Measurements from ENCODE around the gene DDIT4.
"Not testable (repeated sequence)": the region's sequence is repeated elsewhere in the genome, so short reads cannot be mapped to it uniquely, and the experiment has no call there.

Gene DDIT4

DNA sequence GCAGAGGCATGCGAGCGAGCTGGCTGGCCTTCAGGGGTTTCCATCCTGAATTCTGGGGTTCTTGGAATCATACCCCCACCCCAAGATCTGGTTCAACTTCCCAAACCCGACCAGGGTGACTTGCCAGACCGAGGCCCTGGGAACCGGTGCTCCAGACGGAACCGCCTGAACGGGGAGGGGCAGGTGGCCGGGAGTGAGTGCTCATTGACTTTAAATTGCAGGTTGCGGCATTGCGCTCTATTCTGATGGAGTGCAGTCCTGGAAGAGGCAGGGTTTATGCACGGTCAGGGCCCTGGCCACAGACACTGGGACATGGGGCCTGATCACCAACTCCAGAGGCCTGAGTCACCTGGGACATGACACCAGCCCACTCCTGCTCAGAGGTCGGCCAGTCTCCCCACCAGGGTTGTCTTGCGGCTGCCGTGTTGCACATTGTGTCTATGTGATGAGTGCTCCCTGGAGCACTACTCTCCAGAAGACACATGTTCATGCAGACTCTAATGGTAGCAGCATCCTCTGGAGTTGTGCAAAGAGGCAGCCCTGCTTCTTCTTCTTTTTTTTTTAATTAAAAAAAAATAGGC, 5.8 kb upstream of the DDIT4 start:
- DNase-seq = no peak

DNA sequence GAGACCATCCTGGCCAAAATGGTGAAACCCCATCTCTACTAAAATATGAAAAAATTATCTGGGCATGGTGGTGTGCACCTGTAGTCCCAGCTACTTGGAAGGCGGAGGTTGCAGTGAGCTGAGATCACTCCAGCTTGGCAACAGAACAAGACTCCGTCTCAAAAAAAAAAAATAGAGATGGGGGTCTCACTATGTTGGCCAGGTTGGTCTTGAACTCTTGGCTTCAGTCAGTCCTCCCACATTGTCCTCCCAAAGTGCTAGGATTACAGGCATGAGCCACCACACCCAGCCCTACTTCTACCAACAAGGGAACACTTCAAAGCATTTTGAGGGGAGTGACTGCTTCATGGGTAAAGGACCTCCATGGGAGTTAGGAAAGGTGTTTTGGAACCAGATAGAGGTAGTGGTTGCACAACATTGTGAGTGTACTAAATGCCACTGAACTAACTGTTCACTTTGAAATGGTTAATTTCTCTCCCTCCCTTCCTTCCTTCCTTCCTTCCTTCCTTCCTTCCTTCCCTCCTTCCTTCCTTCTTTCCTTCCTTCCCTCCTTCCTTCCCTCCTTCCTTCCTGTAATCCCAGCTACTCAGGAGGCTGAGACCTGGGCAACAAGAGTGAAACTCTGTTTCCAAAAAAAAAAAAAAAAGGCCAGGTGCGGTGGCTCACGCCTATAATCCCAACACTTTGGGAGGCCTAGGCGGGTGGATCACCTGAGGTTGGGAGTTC, 5.1 kb upstream of the DDIT4 start:
- not testable (repeated sequence) for DNase-seq

DNA sequence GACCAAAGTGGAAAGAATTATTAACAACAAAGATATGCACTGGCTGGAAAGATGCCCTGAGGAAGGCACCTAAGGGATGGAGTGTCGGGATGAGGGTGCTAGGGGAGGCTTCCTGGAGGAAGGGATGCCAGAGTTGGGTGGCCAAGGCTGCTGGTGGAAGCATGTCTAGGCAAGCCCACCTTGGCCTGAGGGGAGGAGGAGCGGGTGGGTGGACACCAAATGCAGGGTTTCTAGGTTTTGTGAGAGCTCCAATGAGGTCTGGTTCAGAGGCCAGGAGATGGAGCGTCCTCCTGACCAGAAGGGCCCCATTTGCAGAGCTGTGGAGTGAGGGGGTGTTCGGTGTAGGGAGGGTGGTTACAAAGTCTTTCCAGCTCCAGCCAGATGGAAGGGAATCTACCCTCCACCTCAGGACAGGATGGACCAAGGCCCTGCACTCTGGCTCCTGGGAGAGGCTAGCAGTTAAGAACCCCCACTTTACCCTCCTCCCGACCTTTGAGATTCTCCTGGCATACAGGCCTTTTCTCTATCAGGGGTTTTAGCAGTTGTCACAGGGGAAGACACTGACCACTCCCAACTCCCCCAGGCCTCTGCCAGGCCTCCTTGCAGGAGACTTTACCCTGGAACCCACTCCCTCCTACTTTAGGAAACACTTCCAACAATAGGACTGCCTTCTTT, 3.0 kb upstream of the DDIT4 start:
- no peak for DNase-seq

DNA sequence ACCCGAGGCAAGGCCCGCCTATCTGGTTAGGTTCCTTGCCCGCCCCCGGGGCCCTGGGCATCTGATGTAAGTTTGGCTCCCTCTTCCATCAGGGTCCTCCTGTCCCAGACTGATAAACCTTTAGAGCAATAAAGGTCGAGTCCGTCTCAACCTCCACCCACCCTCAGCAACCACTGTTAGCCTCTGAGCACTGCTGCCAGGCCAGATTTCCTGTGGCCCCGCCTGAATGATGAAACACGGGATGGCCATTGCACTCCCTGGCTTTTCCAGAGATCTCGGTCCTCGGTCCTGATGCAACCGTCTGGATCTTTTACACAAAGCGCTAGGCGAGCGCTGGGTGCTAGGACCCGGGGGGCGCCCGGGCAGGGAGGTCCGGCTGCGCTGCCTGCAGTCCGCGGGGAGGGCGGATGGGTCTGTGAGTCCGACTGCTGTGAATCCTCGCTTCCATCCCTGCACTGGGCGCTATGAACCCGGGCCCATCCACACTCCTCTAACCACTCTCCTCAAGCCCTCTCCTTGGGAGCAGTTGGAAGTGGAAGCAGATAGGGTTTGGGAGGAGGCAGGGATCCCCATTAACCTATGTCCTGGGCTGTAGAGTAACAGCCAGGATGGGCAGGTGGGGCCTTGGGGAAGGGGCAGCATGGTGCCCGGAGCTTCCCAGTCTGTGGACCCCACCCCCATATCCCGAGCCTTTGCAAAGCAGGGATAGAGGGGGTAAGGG, 875 bp upstream of the DDIT4 start:
- DNase-seq = peak; percentile 39

DNA sequence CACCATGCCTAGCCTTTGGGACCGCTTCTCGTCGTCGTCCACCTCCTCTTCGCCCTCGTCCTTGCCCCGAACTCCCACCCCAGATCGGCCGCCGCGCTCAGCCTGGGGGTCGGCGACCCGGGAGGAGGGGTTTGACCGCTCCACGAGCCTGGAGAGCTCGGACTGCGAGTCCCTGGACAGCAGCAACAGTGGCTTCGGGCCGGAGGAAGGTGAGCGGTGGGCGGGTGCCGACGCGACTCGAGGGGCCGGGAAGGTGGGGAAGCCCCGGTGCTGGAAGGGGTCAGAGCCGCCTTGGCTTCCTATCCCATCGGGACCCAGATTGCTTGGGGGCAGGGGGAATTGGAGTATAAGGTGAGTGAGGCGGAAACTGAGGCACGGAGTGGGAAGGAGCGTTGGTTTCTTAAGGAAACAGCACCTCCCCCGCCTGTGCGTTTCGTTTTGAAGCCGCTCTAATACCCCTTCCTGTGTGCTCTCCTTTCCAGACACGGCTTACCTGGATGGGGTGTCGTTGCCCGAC, 547 bp downstream of the DDIT4 start:
- DNase-seq = no peak

DNA sequence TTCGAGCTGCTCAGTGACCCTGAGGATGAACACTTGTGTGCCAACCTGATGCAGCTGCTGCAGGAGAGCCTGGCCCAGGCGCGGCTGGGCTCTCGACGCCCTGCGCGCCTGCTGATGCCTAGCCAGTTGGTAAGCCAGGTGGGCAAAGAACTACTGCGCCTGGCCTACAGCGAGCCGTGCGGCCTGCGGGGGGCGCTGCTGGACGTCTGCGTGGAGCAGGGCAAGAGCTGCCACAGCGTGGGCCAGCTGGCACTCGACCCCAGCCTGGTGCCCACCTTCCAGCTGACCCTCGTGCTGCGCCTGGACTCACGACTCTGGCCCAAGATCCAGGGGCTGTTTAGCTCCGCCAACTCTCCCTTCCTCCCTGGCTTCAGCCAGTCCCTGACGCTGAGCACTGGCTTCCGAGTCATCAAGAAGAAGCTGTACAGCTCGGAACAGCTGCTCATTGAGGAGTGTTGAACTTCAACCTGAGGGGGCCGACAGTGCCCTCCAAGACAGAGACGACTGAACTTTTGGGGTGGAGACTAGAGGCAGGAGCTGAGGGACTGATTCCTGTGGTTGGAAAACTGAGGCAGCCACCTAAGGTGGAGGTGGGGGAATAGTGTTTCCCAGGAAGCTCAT, 1.1 kb downstream of the DDIT4 start:
- peak; percentile 21 for DNase-seq

DNA sequence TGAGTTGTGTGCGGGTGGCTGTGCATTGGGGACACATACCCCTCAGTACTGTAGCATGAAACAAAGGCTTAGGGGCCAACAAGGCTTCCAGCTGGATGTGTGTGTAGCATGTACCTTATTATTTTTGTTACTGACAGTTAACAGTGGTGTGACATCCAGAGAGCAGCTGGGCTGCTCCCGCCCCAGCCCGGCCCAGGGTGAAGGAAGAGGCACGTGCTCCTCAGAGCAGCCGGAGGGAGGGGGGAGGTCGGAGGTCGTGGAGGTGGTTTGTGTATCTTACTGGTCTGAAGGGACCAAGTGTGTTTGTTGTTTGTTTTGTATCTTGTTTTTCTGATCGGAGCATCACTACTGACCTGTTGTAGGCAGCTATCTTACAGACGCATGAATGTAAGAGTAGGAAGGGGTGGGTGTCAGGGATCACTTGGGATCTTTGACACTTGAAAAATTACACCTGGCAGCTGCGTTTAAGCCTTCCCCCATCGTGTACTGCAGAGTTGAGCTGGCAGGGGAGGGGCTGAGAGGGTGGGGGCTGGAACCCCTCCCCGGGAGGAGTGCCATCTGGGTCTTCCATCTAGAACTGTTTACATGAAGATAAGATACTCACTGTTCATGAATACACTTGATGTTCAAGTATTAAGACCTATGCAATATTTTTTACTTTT, 1.8 kb downstream of the DDIT4 start:
- no peak for DNase-seq

DNA sequence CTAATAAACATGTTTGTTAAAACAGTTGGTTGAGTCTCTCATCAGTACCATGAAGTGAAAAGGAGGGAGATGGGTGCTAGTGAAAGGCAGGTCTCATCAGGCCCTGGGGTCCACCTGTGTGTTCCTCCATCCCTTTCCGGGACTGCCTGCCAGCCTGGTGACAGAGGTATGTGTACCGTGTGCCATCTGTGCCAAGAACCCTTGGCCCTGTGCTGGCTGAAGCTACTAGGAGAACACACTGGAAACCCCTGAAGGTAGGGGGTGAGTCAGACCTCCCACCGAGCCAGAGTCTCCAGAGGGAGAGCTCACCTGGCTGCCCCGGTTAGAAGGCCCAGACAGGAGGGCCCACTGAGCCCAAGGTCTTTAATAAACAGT, 2.3 kb downstream of the DDIT4 start:
- no peak for DNase-seq

DNA sequence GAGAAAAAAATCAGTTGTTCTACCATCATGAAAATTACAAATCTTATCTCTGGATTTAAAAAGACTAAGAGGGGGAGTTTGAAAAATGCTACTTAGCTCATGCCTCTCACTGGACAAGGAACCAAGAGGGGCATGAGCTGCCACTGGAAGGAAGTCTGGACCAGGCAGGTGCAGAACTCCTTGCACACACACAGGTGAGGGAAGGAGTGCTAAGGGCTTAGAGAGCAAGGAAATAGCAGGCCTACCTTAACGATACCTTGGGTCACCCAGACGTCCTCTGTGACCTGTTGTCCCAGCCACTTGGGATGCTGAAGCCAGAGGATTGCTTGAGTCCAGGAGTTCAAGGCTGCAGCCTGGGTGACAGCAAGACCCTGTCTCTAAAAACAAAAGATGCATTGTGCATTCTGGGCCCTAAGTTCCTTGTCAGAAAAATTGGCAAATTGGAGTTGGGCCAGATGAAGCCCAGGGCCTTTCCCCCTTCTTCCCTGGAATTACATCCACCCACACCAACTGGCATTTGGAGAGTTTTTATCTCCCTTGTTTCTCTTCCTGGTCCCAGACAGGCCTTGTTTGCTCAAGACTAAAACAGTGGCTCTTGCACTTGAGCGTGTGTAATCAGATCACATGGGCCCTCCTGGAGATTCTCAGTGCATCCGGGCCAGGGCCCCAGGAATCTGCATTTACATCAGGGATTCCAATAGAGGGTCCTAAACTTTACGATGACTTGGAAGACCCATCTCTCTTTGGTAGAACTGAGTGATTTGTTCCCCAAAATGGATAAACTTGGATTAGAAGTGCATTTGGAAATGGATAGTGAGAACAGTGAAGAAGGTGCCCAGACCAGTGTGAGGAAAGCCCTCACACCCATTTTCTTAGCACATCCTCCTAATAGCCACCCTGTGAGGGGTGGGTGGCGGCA, 3.0 kb downstream of the DDIT4 start:
- DNase-seq = no peak

DNA sequence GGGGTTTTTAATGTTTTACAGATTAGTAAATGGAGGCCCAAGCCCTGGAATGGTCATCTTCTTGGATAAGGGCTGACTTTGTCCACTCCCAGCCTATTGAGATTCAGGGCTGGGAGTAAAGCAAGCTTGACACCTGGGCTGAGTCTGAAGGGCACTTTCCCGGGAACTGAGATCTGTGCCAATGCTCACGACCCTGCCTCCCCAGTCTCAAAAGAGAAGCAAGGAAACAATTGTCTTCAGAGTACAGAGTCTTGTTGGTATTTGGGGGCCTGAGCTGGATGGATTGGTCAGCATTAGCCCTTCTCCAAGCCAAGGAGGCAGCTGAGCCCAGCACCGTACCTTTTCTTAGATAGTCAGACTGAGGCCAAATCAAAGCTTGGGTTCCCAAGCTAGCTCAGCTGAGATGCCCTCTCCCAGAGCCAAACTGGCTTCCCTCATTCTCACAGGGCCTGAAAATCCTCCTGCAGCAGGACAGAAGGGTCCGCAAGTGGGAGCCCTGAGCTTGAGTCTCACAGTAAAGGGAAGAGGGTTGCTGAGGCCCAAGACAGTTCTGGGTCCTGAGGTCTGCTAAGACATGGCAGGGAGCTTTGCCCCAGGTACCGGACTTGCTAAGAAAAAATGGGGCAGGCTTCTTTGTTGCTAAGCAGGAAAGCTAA, 3.7 kb downstream of the DDIT4 start:
- DNase-seq = no peak

DNA sequence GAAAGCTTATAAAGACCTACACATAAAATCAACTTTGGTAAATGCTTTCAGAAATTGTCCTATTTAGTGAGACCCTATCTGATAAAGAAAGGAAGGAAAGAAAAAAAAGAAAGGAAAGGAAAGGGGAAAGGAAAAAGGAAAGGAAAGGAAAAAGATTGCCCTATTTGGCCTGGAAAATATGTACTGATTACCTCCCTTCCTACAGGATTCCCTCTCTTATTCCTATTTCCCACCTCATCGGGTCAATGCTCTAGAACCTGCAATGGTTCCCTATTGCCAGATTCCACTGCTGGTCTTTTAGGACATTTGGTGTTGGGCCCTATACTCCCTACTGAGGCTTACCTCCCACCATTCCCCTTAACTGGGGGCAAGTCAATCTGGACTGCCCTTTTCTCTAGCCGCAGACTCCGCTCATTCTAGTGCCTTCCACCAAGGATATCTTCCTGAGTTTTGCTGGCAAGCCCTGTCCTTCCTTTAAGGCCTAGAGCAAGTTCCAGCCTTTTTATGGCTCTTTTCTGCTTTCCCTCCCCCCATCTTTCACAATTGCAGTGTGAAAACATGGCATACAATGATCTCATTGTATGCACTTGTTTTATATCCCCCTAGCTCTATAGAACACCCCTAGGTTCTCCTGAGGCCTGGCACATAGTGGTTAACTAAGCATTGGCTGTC, 4.4 kb downstream of the DDIT4 start:
- no peak for DNase-seq

DNA sequence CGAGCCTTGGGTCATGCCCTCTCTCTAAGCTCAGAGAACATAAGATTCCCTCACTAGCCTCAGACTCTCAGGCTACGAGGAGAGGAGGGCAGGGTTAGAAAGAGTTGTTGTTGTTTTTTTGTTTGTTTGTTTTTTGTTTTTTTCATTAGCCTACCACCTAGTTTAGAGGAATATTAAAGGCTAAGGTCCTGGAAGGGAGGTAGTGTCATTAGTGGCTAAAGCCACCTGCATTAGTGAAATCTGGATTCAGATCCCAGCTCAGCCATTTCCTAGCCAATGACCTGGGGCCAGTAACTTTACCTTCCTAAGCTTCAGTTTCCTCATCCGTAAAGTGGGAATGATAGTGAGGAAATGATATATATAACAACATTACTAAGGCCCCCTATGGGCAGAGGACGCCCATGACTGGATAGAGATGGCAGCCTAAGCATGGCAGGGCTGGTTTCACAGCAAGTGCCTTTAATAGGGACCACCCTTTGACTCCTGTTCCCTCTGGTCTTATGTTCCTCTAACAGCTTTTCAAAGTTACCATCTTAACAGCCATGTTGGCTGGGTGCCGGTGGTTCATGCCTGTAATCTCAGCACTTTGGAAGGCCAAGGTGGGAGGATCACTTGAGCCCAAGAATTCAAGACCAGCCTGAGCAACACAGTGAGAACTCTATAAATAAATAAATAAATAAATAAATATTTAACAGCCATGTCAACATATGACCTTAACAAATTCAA, 5.1 kb downstream of the DDIT4 start:
- no peak for DNase-seq

DNA sequence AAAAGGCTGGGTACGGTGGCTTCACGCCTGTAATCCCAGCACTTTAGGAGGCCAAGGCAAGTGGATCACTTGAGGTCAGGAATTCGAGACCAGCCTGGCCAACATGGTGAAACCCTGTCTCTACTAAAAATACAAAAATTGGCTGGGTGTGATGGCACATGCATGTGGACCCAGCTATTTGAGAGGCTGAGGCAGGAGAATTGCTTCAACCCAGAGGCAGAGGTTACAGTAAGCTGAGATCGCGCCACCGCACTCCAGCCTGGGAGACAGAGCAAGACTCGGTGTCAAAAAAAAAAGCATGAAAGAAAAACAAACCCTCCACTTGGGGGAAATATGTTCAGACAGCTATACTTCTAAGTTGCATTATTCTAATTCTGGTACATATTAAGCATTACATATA, 5.9 kb downstream of the DDIT4 start:
- DNase-seq = not testable (repeated sequence)

DNA sequence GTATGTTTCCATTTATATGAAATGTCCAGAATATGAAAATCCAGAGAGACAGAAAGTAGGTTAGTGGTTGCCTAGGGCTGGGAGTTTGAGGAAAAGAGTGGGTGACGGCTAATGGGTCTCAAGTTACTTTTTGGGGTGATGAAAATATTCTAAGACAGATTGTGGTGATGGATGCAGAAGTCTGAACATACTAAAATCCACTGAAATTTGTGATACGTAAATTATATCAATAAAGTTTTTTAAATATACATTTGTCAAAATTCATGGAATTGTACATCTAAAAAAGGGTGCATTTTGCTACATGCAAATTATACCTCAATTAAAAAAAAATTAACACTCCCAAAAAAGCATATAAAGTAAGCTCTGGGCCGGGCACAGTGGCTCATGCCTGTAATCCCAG, 9.4 kb downstream of the DDIT4 start:
- no peak for DNase-seq

DNA sequence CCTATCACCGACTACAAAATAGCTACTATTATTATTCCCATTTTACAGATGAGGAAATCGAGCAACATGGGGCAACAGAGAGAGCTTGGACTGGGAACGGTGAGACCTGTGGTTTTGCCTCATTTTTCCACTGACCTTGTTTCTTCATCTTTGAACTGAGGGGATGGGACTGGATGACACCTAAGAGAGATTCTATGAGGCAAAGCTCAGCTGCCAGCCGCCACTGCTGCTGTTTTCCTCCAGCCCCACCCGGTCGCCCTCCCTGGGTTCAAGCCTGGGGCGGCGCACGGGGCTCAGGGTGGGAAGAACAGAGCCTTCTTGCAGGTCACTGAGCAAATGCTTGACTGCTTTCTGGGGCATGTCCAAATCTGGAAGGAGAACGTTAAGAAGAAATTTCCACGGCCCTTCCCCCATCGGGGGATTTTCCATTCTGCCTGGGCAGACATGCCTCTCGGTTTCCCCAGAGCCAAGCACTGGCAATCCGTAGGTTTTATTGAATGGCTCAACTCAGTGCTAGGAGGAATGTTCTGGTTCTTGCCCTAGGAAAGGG, 12.3 kb downstream of the DDIT4 start:
- DNase-seq = no peak

DNA sequence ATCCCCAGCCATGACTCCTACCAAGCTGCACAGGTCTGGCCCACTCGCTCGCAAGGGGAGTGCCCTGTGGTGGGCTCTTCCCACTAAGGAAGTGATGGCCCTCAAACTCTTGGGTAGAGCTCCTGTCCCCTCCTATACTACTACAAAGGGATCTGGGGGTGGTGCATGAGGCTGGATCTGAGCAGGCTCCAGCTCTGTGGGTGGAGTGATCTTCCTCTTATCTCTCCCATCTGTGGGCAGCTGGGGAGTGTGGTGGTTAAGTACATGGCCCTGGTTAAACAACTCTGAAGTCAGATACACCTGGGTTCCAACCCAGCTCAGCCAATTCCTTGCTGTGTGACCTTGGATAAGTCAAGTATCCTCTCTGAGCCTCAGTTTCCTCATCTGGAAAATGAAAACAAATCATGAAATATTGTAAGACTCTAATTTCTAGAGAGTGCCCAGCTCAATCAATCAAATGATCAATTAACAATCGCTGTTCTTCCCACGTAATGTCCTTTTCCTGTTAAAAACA, 17.4 kb downstream of the DDIT4 start:
- no peak for DNase-seq

DNA sequence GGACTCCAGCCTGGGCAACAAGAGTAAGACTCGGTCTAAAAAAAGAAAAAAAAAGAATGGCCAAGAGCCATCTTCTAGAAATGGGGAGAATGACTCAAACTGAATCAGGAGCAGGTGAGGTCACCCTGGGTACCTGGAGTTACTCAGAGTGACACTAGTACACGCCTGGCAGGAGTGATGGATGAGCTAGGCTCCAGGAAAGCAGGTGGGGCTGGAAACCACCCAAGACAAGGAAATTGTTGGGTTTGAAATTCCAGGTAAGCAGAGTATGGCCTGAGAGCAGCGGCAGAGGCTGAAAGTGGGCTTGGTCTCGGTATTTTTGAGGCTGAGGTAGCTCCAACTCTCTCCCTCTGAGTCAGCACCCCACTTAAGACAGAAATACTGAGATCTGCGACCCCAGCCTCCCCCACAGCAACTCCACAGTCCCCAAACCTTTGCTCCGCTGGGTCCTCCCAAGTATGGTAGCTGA, 18.5 kb downstream of the DDIT4 start:
- no peak for DNase-seq

DNA sequence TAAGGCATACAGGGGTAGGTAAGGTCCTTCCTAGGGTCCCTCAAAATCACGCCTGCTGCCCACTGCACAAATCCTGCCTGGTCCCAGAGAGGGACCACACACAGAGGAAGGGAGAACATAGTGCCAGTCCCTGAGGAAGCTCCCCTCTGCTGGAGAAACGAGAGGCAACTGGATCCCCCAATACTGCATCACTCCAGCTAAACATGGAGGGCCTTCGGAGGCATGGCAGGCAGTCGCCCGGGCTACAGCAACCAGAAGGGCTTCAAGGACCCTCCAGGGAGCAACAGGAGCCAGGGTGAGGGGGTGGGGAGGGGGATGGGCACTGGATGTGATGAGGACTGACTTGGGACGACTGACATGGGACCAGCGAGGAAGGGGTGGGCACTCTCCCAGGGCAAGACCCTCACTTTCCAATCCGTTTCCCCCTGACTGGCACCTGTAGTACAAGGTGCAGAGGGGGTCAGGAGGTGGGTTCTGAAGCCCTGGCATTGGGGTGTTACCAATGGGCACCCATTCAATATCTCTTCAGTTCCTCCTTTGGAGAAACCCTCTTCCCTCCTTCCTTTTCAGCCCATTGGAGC, 21.7 kb downstream of the DDIT4 start:
- DNase-seq = no peak

Data from DMS79 treated with DMSO at 0.1 percent for 48 hours (cell line).